22Rv1 (cell line): ENCODE results near the gene KLHL29.

Experiments
- H3K27ac ChIP-seq: fragments of 450-650 bp; 2 replicates; pipeline ENCODE4 v1.5.1; 2017
- ZFX ChIP-seq: fragments of 450-650 bp; IDR thresholded peaks from 2 replicates; pipeline ENCODE4 v1.6.1; 2017; ENCODE audit warnings: antibody characterized with exemption, borderline replicate concordance
- TF ChIP-seq, protein P1 (sequence below): fragments of 450-650 bp; IDR thresholded peaks from 2 replicates; pipeline ENCODE4 v1.5.1; 2017; ENCODE audit warnings: mild to moderate bottlenecking

KLHL29 gene

DNA sequence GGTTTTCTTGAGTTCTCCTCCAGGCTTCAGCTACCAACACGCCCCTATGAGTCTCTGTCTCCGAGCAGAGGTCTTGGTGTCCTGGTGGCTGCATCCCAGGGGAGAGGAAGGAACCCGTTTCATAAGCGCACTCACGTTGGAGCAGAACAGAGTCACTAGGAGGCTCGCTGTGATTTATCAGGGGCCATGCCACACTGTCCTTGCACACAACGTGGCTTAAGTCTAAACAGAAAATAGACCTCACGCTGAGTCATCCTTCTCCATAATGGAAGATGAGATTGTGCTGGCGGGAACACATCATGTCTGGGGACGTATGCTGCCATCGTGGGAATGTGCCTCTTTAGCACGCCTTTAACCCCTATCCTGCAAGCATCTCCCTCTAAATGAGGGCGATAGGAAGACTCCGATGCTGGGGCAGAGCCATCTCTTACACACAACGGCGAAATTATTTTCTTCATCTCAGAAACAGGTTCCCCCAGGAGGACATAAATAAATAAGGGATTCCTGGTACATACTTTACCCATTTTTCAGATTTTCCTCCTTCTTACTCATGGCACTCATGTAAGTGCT lies 211.4 kb downstream of the KLHL29 start:
- H3K27ac ChIP-seq = no peak overlapping the region

GRCh38 chr2:23597687-23598086 lies 212.7 kb downstream of the KLHL29 start:
- no peak overlapping the region for H3K27ac ChIP-seq
- TF ChIP-seq, protein P1, sequence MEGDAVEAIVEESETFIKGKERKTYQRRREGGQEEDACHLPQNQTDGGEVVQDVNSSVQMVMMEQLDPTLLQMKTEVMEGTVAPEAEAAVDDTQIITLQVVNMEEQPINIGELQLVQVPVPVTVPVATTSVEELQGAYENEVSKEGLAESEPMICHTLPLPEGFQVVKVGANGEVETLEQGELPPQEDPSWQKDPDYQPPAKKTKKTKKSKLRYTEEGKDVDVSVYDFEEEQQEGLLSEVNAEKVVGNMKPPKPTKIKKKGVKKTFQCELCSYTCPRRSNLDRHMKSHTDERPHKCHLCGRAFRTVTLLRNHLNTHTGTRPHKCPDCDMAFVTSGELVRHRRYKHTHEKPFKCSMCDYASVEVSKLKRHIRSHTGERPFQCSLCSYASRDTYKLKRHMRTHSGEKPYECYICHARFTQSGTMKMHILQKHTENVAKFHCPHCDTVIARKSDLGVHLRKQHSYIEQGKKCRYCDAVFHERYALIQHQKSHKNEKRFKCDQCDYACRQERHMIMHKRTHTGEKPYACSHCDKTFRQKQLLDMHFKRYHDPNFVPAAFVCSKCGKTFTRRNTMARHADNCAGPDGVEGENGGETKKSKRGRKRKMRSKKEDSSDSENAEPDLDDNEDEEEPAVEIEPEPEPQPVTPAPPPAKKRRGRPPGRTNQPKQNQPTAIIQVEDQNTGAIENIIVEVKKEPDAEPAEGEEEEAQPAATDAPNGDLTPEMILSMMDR = no peak
- no peak for TF ChIP-seq ZFX

More for the DNA sequence above, 211.4 kb downstream of the KLHL29 start:
- TF ChIP-seq, protein P1 = no peak
- TF ChIP-seq ZFX = no peak

DNA sequence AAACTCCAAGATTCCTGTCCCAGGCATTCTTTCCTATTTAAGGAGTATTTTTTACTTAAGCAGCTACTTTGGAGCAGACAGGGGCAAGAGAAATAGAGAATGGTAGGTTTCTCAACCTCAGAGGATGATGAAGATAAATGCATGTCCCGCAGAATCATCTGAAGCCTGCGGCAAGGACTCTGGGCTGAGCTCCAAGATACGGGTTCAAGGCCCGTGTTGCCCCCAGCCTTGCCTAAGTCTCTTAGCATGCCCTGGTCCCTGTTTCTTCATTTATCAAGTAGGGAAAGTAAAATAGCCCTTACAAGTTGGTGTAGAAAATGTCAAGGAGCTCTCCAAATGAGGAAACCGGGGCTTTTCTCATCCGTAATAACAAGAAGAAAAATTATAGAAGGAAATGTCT lies 214.0 kb downstream of the KLHL29 start:
- H3K27ac ChIP-seq = no peak overlapping the region
- TF ChIP-seq, protein P1 = no peak
- TF ChIP-seq ZFX = no peak

- H3K27ac ChIP-seq = no peak overlapping the region
- TF ChIP-seq, protein P1 = no peak
- TF ChIP-seq ZFX = no peak
Observed at GRCh38 chr2:23599667-23600066, 214.7 kb downstream of the KLHL29 start.

- H3K27ac ChIP-seq = no peak overlapping the region
- TF ChIP-seq, protein P1 = no peak
- no peak for TF ChIP-seq ZFX
Observed at GRCh38 chr2:23600346-23600745, 215.4 kb downstream of the KLHL29 start.

DNA sequence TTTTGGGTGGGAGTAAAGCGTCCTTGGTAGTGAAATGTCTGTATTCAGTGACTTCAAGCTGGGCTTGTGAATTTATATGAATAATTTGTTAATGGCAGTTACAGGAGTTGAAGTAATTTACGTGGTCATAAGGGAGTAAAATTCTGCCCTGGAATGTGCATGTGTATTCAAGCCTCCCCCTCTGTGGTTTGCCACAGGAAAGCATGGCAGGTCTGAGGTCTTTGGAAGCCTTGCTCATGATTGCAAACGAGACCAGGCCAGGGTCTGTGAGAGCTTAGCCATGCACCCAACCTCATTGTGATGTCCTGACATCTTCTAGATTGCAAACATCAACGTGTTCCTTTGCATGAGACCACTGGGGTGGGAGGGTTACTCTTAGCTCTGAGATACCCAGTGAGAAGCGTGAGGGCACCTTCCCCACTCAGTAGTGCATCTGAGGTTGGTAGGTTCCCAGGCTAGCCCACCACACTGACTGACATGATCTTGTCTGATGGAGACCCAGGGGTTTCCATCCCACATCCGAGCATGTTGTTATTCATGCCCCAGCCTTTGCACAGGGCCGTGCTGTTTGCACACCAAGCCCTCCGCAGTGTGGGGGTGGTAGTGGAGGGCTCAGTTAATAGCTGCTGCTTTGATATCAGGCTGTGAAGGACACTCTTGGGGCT lies 216.5 kb downstream of the KLHL29 start:
- H3K27ac ChIP-seq = no peak overlapping the region

DNA sequence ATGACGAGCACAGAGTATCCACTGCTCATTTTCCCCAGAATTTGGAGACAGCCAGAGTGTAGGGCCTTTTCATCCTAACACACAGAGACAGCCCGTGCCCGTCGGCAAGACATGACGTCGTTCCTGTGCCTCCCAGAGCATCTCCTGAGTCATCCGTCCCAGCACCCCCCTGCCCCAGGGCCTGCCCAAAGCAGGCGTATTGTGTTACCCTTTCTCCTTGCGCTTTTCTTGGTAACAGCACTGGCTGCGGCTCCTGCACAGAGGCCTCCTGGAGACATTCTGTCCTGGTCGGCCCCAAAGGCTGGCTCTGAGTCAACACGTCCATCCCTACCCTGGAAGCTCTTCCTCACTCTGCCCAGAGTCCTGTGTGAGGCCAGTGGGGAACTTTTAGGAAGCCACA lies 217.1 kb downstream of the KLHL29 start:
- no peak for TF ChIP-seq ZFX
- TF ChIP-seq, protein P1 = no peak
- H3K27ac ChIP-seq = no peak overlapping the region

More for the DNA sequence above, 216.5 kb downstream of the KLHL29 start:
- TF ChIP-seq, protein P1 = no peak
- TF ChIP-seq ZFX = no peak
